Germinal center (tissue), 1 donor: ENCODE measurements around the gene MDM2.
"Not testable (repeated sequence)": the region's sequence is repeated elsewhere in the genome, so short reads cannot be mapped to it uniquely, and the experiment has no call there.

ENCODE experiments used
- DNase-seq: peaks from one replicate; pipeline ENCODE4 v3.0.0; 2012; ENCODE audit warnings: mixed read lengths, low spot score

MDM2 gene

DNA sequence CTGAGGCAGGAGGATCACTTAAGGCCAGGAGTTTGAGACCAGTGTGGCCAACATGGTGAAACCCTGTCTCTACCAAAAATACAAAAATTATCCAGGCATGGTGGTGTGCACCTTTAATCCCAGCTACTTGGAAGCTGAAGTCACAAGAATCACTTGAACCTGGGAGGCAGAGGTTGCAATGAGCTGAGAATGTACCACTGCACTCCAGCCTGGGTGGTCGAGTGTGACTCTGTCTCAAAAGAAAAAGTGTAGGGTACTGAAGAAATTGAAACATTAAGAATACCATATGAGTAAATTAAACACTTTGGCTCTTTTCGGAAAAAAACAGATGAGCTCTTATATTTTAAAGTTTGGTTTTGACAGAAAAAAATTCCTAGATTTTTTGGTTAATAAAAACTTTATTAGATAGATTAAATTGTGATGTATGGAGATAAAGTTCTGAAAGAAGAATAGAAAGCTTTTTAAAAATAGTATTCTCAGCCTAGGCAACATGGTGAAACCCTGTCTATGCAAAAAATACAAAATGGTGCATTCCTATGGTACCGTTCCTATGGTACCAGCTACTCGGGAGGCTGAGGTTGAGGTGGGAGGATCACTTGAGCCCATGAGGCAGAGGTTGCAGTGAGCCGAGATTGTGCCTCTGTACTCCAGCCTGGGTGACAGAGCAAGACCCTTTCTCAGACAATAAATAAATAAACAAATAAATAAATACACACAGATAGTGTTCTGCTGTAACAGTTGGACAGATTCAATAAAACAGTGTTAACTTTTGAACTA, 20.1 kb downstream of the MDM2 start:
- no peak for DNase-seq

GRCh38 chr12:68828672-68829068, 20.7 kb downstream of the MDM2 start:
- no peak for DNase-seq

DNA sequence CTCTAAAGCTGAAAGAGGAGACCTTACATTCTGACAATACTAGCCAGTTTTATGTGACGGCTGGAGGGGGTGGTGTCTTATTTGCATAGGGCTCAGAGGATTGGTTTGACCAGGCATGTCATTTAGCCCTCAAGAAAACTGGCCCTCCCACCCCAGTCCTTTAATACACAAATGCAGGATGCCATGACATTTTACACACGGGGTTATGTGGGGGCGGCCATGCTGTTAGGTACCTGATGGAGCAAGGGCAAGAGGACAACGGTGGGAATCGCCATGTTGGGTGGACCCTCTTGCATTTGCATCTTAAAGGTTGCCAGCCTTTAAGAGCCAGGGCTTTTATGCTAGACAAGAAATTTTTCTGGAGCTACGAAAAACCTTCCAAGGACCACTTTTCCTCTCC, 23.3 kb downstream of the MDM2 start:
- DNase-seq: no peak

GRCh38 chr12:68831751-68832503, 23.9 kb downstream of the MDM2 start:
- no peak for DNase-seq

DNA sequence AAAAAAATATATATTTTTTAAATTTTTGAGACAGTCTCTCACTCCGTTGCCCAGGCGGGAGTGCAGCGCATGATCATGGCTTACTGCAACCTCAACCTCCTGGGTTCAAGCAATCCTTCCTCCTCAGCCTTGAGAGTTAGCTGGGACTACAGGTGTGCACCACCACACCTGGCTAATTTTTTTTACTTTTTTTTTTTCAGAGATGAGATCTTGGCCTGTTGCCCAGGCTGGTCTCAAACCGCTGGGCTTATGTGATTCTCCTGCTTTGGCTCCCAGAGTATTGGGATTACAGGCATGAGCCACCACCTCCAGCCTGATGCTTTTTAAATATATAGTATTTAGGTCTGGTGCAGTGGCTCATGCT, 24.5 kb downstream of the MDM2 start:
- DNase-seq: no peak

DNA sequence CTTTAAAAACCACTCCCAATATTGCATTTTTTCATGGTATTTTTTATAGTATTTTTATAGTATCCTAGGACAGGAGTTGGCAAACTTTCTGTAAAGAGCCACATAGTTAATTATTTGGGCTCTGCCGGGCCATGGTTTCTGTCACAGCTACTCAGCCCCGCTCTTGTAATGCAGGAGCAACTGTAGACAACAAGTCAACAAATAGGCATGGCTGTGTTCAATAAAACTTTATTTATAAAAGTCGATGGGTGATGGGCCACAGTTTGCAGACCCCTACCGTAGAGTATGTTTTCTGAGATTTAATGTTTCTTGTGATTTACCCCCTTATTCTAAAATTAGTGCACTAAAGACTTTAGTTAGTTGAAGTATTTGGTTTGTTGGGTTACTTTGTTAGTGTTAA, 25.5 kb downstream of the MDM2 start:
- DNase-seq: no peak

DNA sequence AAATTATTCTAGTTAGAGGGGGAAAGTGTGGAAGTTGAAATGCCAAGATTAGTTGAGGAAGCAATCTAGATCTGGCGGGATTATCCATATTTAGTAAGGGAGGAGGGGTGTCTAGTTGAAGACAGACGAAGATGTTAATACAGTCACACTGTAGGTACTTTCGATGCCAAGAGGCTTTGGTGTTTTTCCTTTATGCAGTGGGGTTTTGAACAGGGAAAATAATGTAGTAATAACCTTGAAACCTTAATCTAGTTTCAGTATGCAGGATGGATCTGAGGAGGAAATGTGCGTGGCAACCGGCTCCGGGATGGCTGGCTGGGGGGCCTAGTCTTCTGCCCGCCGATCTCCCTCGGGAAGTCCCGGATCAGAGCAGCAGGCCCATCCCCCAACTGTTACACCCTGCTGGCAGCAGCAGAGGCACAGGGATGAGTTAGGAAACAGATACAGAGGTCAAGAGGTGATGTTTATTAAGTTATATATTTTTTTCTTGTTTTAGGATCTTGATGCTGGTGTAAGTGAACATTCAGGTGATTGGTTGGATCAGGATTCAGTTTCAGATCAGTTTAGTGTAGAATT, 27.4 kb downstream of the MDM2 start:
- no peak for DNase-seq

DNA sequence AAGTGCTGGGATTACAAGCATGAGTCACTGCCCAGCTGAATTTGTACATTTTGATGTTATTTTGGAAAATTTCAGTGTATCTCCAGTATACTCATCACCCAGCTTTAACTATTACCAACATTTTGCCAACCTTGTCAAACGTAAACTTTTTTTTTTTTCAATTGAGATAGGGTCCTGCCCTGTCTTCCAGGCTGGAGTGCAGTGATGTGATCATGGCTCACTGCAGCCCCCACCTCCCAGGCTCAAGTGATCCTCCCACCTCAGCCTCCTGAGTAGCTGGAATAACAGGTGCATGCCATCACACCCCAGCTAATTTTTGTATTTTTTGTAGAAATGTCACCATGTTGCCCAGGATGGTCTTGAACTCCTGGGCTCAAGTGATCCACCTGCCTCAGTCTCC, 29.2 kb downstream of the MDM2 start:
- DNase-seq: no peak

DNA sequence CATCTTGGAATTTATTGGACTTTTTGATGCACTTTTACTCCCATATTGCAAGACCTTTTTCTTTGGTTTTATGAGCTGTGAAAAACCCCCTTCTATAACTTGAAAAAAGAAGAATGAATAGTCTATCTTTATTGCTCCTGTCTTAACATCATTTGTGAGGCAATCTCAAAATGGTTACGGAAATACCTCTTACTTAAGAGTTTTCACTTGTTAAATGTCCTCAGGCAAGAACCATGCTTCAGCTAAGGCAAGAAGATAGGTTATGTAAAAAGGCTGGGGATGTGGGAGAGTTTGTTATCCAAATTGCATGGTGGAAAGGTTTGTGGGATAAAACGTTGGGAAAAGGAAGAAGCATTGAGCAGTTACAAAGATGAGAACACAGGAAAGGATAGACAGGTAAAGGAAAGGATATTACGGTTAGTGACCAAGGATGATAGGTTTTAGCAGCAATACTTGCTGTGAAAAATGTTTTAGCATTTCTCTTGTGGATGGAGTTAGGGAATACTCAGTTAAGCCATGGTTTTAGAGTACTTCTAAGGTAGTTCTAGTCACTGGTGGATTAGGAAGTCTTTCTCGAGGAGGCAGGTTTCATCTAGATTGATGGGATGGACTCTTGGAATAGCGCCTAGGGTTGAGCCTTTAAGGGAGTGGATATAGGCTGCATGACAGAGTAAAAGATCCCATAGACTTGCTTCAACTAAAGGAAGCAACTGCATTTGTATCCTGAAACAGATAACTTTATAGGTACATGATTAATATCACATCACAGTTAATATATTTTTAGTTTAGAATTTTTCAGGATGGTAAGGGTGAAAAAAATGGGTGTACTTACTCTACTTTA, 30.3 kb downstream of the MDM2 start:
- DNase-seq: no peak

GRCh38 chr12:68839183-68840147, 31.5 kb downstream of the MDM2 start:
- DNase-seq: no peak

GRCh38 chr12:68841175-68841574, 33.2 kb downstream of the MDM2 start:
- not testable (repeated sequence) for DNase-seq

GRCh38 chr12:68841717-68842116, 33.7 kb downstream of the MDM2 start:
- DNase-seq: no peak

DNA sequence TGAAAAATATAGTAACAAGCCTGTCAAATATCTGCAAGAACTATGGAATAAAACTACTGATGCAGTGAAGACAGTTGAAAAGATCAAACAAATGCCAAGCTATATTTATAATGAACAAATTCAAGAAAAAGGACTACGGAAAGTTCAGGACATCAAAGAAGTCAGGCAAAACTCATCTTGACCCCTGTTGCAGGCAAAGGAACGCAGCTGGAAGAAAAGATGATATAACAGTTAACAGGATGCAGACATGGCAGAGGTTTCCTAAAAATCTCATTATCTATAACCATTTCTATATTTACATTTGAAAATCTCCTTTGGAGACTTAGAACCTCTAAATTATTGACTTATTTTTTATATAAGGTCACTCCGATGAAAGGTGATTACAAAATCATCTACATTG, 34.1 kb downstream of the MDM2 start:
- DNase-seq: no peak

GRCh38 chr12:68842784-68843567, 35.0 kb downstream of the MDM2 start:
- no peak for DNase-seq

DNA sequence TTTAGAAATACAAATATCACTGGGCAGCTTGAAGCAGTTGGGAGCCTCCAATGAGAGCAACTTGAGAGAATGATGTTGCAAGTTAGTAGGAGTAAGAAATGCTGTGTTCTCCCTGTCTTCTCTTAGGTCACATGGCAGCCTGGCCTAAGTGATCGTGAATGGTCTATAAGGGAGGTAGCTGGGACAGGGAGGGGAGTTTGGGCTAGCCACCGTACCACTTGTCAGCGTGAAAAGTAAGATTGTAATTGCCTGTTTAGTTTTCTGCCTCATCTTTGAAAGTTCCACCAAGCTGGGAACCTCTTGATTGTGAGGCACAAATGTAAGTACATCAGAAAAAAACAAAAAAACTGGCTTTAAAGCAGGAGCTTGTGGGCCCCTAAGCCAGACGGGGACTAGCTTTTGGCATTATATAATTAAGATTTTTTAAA, 36.4 kb downstream of the MDM2 start:
- DNase-seq: no peak

GRCh38 chr12:68844788-68845695, 37.1 kb downstream of the MDM2 start:
- no peak for DNase-seq

DNA sequence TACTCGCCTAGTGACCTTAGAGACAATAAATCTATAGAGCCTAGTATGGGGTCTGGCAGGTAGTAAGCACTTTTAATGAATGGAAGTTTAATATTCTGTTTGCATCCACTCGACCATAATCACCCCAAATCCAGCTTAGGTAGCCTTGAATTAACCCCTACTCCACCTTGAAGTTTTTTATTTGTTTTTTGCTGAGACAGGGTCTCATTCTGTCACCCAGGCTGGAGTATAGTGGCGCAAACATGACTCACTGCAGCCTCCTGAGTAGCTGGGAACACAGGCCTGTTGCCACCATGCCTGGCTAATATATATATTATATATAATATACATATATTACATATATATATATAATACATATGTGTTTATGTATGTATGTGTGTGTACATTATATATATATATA, 38.8 kb downstream of the MDM2 start:
- DNase-seq: no peak

GRCh38 chr12:68850390-68850789, 42.4 kb downstream of the MDM2 start:
- no peak for DNase-seq

- no peak for DNase-seq
Measured at GRCh38 chr12:68851592-68852306, 43.8 kb downstream of the MDM2 start.
